ENCODE results near the gene GALNS.
A peak's percentile ranks its signal among the peaks of the same experiment; 100 is the strongest.

GALNS gene

GRCh38 chr16:88811769-88812512 lies 44.8 kb downstream of the GALNS start, which contains the start of gene APRT:
TSS of gene APRT (minus strand) at chr16:88811928. CDS start at chr16:88811899, 29 bp downstream.
- peaks cover 34% of the 10 kb centered on the region for H4K20me1 ChIP-seq (ENCODE audit: insufficient read depth, low read length, poor library complexity, severe bottlenecking)
- no peaks in the 10 kb centered on the region for H3K27me3 ChIP-seq (ENCODE audit: insufficient read depth, low read length, poor library complexity, severe bottlenecking)
- peaks cover 12% of the 10 kb centered on the region; the same call in 1 of the 2 replicates for H3K36me3 ChIP-seq (ENCODE audit: insufficient read depth, low read length)
- H3K4me3 ChIP-seq (ENCODE audit: low read length, poor library complexity, severe bottlenecking) = peak within 1 kb of the TSS; percentile 91
- no peaks in the 10 kb centered on the region for H3K9me2 ChIP-seq (replicated peaks; ENCODE audit: low read depth, low read length)
- H2AFZ ChIP-seq (ENCODE audit: low read length) = peak within 1 kb of the TSS; percentile 81; the same call in 1 of the 2 replicates
- peak within 1 kb of the TSS; percentile 90 for H3K4me2 ChIP-seq (ENCODE audit: low read depth, low read length, poor library complexity, severe bottlenecking)
- no peaks in the 10 kb centered on the region for H3F3A ChIP-seq (ENCODE audit: low read depth)
- peak within 1 kb of the TSS; percentile 79 for H3K9ac ChIP-seq (ENCODE audit: low read depth, low read length, poor library complexity, severe bottlenecking)
- H3K9me3 ChIP-seq (ENCODE audit: insufficient read depth, low read depth, low read length) = no peaks in the 10 kb centered on the region
- H3K4me1 ChIP-seq (ENCODE audit: insufficient read depth, low read length, poor library complexity, severe bottlenecking) = no peaks in the 10 kb centered on the region
- TF ChIP-seq EZH2phosphoT487 (IDR thresholded peaks at IDR 0.05; ENCODE audit: borderline replicate concordance) = no peak
- TF ChIP-seq CTCF (conservative IDR thresholded peaks at IDR 0.05; ENCODE audit: low read length) = no peak
- H3K79me2 ChIP-seq (ENCODE audit: insufficient read depth, low read length) = peaks cover 38% of the 10 kb centered on the region; the same call in 1 of the 2 replicates

DNA sequence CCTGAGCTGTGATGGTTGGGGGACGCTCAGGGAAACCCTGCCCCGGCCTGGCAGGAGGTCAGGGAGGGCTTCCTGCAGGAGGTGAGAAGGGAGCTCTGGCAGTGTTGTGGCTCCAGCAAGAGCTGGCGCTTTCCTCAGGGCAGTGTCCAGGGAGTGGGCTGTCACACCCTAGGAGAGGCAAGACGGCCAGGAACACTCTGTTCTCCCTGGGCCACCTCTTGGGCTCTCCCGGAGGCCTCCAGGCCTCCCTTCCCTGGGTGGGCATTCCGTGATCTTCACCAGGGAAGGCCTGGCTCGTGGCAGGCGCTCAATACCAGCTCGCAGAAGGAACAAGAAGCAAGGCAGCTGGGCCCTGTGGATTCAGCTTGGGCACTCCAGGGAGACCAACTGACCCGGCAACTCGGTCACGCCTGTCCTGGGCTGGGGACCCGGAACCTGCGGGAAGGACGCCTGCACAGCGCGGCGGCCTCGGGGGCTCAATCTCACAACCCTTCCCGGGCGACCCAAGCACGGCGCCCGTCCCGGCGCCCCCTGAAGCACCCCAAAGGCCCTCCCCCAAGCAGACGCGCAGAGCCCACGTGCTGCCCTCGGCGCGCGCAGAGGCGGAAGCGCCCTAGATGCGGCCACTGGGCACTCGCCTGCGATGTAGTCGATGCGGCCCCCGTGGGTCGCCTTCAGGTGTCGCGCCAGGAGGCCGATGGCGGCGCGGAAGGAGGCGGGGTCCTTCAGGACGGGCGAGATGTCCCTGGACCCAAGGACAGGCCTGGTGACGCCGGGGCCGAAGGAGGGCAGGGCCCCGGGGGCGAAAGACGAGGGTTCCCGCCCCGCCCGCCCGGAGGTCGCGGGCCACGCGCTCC lies 45.6 kb downstream of the GALNS start:
- Histone ChIP-seq H3K4me1 (ENCODE audit: insufficient read depth, low read length, poor library complexity, severe bottlenecking) (no peaks in the 10 kb centered on the region), H3K79me2 (ENCODE audit: insufficient read depth, low read length) (peaks cover 46% of the 10 kb centered on the region), H3K27me3 (ENCODE audit: insufficient read depth, low read length, poor library complexity, severe bottlenecking) (no peaks in the 10 kb centered on the region), H3K4me2 (ENCODE audit: low read depth, low read length, poor library complexity, severe bottlenecking) (peak overlapping the region; percentile 90), H3K36me3 (ENCODE audit: insufficient read depth, low read length) (peaks cover 20% of the 10 kb centered on the region; the same call in 1 of the 2 replicates), H3F3A (ENCODE audit: low read depth) (no peaks in the 10 kb centered on the region), H3K9ac (ENCODE audit: low read depth, low read length, poor library complexity, severe bottlenecking) (peak overlapping the region; percentile 79), H4K20me1 (ENCODE audit: insufficient read depth, low read length, poor library complexity, severe bottlenecking) (peaks cover 42% of the 10 kb centered on the region), H2AFZ (ENCODE audit: low read length) (no peak overlapping the region), H3K9me2 (replicated peaks; ENCODE audit: low read depth, low read length) (no peaks in the 10 kb centered on the region), H3K9me3 (ENCODE audit: insufficient read depth, low read depth, low read length) (no peaks in the 10 kb centered on the region), H3K4me3 (ENCODE audit: low read length, poor library complexity, severe bottlenecking) (peak overlapping the region; percentile 91)
- TF ChIP-seq CTCF (conservative IDR thresholded peaks at IDR 0.05; ENCODE audit: low read length) (no peak), EZH2phosphoT487 (IDR thresholded peaks at IDR 0.05; ENCODE audit: borderline replicate concordance) (no peak)

- Histone ChIP-seq H3K79me2 (ENCODE audit: insufficient read depth, low read length) (peaks cover 54% of the 10 kb centered on the region), H3K9me2 (replicated peaks; ENCODE audit: low read depth, low read length) (no peaks in the 10 kb centered on the region), H3K9me3 (ENCODE audit: insufficient read depth, low read depth, low read length) (no peaks in the 10 kb centered on the region), H3F3A (ENCODE audit: low read depth) (no peaks in the 10 kb centered on the region), H3K27me3 (ENCODE audit: insufficient read depth, low read length, poor library complexity, severe bottlenecking) (no peaks in the 10 kb centered on the region), H4K20me1 (ENCODE audit: insufficient read depth, low read length, poor library complexity, severe bottlenecking) (peaks cover 50% of the 10 kb centered on the region), H3K36me3 (ENCODE audit: insufficient read depth, low read length) (peaks cover 22% of the 10 kb centered on the region; the same call in 1 of the 2 replicates), H3K4me3 (ENCODE audit: low read length, poor library complexity, severe bottlenecking) (peak overlapping the region; percentile 91), H3K9ac (ENCODE audit: low read depth, low read length, poor library complexity, severe bottlenecking) (peak overlapping the region; percentile 79), H2AFZ (ENCODE audit: low read length) (no peak overlapping the region), H3K4me1 (ENCODE audit: insufficient read depth, low read length, poor library complexity, severe bottlenecking) (no peaks in the 10 kb centered on the region), H3K4me2 (ENCODE audit: low read depth, low read length, poor library complexity, severe bottlenecking) (peak overlapping the region; percentile 90)
- TF ChIP-seq EZH2phosphoT487 (IDR thresholded peaks at IDR 0.05; ENCODE audit: borderline replicate concordance) (no peak), CTCF (conservative IDR thresholded peaks at IDR 0.05; ENCODE audit: low read length) (no peak)
These were observed 46.4 kb downstream of the GALNS start for GRCh38 chr16:88810166-88810911.

Data from Loucy (cell line).